ENCODE results near the gene MPDU1.

MPDU1 gene

GRCh38 chr17:7560172-7561027 lies 23.3 kb upstream of the MPDU1 start:
- DNase-seq, result peak; percentile 62

GRCh38 chr17:7561028-7561575 lies 22.6 kb upstream of the MPDU1 start:
- peak; percentile 83 for DNase-seq

GRCh38 chr17:7561589-7562207 lies 22.0 kb upstream of the MPDU1 start, which contains the start of gene SENP3:
SENP3 (plus strand) TSS chr17:7561919; CDS start chr17:7563077, 1,158 bp downstream.
- peak; percentile 93 for DNase-seq

- no peak for DNase-seq
Observed at GRCh38 chr17:7562208-7562605, 21.4 kb upstream of the MPDU1 start.

GRCh38 chr17:7563115-7563869 lies 20.4 kb upstream of the MPDU1 start:
- DNase-seq, result no peak

GRCh38 chr17:7569571-7569970 lies 14.1 kb upstream of the MPDU1 start:
- no peak for DNase-seq

GRCh38 chr17:7570351-7570750 lies 13.3 kb upstream of the MPDU1 start:
- no peak for DNase-seq

- DNase-seq, result no peak
Observed at GRCh38 chr17:7572338-7572587, 11.4 kb upstream of the MPDU1 start.

GRCh38 chr17:7572588-7573323 lies 10.9 kb upstream of the MPDU1 start:
- DNase-seq, result peak; percentile 100

GRCh38 chr17:7573324-7574080 lies 10.2 kb upstream of the MPDU1 start:
- peak; percentile 95 for DNase-seq

- no peak for DNase-seq
Observed at GRCh38 chr17:7574176-7574953, 9.3 kb upstream of the MPDU1 start.

- no peak for DNase-seq
Observed at GRCh38 chr17:7575481-7575883, 8.2 kb upstream of the MPDU1 start.

- DNase-seq, result no peak
Observed at GRCh38 chr17:7575959-7576358, 7.7 kb upstream of the MPDU1 start.

GRCh38 chr17:7576432-7576937 lies 7.2 kb upstream of the MPDU1 start:
- no peak for DNase-seq

GRCh38 chr17:7577327-7578199 lies 6.1 kb upstream of the MPDU1 start:
- no peak for DNase-seq

- peak; percentile 87 for DNase-seq
Observed at GRCh38 chr17:7579001-7579833, 4.4 kb upstream of the MPDU1 start, which contains the start of gene CD68. CD68 (plus strand) TSS chr17:7579638; CDS start chr17:7579678, 40 bp downstream.

GRCh38 chr17:7579834-7580603 lies 3.6 kb upstream of the MPDU1 start:
- DNase-seq, result peak; percentile 35

All from fibroblast of skin of scalp (primary cell).